GM10847 (cell line): ENCODE results near the gene NOTCH2.
"Not testable (repeated sequence)": the region's sequence is repeated elsewhere in the genome, so short reads cannot be mapped to it uniquely, and the experiment has no call there.

Source experiments
- POLR2A ChIP-seq: IDR thresholded peaks from 2 replicates; pipeline ENCODE4 v1.6.1; 2011; ENCODE audit not compliant: insufficient read length; ENCODE audit errors: extremely low read depth

The NOTCH2 gene

DNA sequence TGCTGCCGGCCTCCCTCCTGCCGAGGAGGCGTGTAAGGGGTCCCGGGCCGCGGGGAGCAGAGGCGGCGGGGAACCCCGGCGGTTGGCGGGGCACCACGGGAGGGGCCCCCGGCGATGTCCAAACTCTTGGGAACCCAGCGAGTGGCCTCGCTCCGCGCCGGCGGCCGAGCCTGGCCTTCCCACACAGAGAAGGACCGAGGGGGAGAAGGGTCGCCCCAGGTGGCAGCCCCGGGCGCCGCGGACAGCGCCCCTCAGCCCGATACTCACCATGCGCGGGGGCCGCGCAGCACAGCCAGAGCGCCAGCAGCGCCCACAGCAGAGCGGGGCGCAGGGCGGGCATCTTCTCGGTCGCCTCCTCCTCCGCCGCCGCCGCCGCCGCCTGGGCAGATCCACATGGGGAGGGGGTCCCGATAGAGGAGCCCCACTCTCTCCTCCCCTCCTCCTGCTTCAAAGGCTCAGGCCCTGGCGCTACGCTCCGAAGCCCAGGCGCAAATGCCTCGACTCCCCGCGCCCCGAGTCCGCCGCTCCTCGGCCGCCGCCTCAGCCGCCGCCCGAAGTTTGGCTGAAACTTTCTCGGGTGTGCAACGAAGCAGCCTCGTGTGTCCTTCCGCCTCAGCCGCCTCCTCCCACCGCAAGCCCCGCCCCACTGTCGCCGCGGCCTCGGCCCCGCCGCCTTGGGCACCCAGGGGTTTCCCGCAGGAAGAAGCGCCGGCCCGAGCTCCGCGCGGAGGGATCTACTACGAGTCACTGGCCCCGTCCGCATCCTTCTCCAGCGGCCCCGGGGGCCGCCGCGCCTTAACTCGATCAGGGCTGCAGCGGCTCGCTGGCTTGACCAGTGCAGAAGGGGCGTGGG, at the start of gene NOTCH2:
NOTCH2 (minus strand) TSS at position 596 of the 853 bp plus-strand sequence; CDS start at position 340, 256 bp downstream.
- TF ChIP-seq POLR2A = not testable (repeated sequence)

DNA sequence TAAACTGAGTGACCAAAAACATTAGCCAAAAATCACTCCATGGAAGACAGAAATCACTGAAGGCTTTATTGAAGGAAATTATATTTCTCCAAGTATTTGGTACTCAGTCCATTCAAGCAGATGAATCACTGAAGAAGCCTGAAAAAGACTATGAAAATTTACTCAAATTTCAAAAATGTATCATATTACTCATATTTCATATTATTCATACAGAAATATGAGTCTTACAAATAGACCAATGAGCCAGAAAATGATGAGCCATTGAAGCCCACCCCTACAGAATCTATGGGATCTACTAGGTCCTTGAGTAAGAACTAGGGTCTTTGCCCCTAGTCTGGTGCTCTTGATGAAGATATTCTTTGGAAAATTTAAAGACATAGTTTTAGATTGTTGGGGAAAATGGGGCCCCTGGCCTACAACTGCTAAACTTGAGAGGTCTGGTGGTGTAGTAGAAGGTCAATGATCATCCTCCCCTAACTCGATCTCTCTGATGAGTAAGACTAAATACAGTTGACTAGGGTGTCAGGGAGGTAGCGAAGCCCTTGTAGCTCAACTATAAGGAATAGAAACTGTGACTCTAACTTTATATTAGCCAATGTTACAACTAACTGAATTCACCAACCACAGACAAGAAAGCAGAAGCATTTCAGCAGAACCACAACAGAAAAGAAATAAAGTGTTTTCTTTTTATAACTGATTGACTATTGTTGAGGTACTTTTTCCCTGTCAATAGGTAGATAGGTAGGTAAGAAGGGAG, 81.0 kb downstream of the NOTCH2 start:
- TF ChIP-seq POLR2A = no peak

DNA sequence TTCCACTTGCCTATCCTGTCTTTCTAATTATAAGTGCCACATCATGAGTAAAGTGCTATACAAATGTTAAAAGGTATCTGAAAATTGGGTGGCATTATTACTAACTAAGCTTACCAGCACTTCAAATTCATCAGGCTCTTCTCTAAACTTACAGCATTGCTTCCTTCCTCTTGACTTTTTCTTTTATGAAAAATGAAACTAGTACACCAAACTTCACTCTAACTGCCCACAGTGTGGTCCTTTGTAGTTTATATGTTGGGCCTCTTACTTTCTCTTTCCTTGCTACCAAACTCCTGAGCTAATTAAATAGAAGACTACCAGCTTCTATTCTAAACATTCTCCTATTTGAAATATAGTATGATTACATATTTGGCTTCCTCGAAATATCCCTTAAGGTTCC, 81.8 kb downstream of the NOTCH2 start:
- TF ChIP-seq POLR2A = no peak

DNA sequence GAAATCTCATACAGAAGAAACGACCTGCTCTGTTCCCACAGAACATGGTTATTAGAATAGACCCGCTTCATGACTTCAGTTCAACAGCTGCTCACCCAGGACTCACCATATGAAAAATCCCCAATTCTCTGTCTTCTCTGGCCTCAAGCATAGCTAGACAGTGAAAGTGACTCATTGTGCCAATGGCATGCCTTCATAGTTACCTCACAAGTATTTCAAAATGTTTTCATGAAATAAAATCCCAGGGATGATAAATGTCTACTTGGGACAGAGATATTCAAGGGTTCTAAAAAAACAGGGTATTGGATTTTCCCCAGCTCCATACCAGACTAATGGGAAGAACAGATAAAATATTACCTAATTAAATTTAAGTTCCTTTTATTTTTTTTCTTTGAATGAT, 82.3 kb downstream of the NOTCH2 start:
- TF ChIP-seq POLR2A = no peak

DNA sequence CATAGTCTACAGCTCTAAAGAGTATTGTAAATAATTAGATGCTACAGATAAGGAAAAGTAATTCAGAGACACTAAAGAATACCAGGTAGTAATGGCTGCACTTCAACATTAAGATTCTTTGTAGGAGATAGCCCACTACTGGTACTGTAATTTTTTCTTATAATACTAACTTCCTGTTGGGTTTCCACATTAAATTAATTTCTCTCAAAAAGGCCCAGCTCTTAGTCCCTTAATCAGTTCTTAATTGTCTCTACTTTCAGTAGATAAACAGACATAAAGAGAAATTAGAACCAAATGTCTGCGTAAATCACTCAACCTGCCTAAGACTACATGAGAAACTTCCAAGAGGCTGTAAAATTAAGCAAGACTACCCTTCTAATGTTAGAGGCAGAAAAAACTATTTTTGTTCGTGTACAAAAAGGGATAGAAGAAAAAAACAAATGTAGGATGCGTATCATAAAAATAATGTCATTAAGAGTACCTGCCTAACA, 83.4 kb downstream of the NOTCH2 start:
- TF ChIP-seq POLR2A = no peak

DNA sequence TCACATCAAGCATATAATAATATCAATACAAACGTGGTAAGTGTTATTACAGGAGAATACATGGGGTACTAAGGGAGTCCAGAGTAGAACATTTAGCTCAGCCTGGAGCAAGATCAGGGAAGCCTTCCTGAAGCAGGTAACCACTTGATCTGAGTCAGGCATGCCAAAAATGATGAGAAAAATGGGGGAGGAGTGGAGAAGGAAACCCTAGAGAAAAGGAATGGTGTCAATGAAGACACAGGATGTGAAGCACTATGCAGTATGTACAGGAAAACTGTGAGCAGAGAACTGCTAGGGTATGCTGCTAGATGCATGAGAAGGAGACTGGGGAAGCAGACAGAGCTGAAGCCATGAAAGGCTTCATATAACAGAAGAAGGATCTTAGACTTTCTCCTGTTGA, 84.7 kb downstream of the NOTCH2 start:
- no peak for TF ChIP-seq POLR2A

DNA sequence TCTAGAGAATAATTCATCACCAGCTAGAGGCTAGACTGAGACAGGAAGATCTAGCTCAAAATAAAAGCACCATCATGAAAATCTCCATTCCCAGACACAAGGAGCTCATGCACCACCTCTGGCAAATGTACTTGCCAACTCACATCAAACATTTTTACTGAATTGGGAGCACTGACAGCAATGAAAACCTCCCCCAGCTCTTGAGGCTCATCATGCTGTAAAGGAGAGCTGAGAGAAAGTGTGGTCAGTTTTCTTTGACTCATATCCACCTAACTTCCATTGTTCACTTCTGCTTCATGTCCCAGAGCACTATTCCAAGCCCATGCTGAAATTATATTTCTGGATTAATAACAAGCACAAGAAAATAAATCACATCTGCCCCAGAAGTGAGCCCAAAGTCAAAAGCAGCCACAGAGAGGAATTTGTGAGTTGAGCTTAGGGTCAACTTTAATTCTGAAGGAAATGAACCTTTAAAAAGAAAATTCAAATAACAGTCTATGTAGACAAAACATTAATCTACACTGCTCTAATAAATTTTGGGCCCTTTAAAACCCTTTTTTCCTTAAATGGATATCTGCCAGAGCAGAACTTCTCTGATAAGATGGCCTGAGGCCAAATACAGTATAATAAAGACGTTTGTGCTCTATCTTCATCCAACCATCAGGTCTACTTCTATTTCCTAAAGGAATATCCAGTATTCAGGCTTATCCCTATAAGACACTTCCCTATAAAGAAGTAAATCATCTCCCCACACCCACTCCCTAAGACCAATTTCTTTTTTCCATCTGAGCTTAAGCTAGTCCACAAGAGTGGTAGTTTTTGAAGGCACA, 87.3 kb downstream of the NOTCH2 start:
- TF ChIP-seq POLR2A = no peak

DNA sequence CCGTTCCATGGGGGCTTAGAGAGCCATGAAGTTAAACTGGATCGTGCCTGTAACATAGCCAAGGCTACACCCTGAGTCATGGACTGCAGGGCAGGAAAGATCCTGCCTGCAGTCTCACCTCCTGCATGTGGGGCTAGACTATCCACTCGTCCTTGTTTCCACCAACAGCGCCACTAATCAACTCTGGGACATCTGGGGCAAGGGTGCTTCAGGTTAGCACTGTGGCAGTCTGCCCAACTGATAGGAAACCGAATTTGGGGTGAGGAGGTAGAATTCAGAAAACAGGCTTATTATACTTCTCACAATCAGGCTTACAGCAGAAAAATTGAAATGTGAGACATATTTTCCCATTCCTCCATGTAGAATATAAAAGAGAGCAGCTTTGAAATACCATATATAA, 88.0 kb downstream of the NOTCH2 start:
- TF ChIP-seq POLR2A = no peak

DNA sequence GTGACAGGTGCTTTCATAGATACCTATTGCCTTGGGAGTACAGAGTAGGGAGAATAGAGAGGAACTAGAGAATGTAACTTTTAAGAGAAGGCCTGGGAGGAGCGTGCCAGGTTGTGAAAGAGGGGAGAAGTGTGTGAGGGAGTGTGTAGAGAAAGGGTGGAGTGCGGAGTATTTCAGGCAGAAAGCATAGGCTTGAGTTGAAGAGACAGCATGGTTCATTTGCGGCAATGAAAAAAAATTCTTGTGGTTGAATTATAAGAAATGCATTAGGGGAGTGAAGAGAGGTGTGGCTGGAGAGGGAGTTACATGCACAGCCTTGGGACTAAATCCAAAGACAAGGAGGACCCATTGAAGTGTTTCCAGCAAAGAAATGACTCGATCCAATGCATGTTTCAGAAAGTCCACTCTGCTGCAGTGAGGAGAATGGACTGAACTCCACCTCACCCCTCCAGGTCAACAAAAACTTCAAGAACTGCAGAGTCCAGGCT, 91.4 kb downstream of the NOTCH2 start:
- TF ChIP-seq POLR2A = no peak

DNA sequence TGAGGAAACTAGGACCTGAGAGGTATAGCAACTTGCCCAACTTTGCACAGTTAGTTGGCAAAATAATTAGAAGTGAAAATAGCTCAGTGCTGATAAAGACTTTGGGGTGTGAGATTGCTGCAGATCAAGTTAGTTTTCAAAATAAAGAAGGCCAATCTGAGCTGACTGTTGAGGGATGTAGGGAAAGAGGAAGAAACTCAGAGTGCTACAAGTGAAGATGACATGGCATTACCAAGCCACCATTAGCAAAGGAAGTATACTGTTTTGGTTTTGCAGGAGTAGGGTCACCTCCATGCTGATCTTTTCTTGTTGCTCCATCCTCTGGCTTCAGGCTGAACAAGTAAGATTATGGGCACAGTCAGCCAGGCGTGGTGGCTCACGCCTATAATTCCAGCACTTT, 94.5 kb downstream of the NOTCH2 start:
- no peak for TF ChIP-seq POLR2A

DNA sequence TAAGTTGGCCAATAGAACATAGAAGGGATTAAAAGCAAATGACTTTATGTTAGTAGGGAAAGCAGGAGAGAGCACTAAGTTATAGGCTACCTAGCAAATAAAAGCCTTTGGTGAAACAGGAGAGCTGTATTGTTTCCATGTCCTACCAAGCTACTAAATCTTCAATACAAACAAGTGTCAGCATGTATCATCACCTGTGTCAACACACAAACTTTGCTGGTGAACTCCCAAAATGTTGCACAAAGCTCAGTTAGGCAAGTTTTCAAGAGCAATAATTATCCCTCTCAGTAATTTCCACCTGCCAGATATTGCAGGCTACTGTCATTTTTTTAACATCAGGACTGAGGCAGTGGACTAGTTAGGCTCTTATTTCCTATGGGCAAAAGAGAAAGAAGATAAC, 95.4 kb downstream of the NOTCH2 start:
- no peak for TF ChIP-seq POLR2A

DNA sequence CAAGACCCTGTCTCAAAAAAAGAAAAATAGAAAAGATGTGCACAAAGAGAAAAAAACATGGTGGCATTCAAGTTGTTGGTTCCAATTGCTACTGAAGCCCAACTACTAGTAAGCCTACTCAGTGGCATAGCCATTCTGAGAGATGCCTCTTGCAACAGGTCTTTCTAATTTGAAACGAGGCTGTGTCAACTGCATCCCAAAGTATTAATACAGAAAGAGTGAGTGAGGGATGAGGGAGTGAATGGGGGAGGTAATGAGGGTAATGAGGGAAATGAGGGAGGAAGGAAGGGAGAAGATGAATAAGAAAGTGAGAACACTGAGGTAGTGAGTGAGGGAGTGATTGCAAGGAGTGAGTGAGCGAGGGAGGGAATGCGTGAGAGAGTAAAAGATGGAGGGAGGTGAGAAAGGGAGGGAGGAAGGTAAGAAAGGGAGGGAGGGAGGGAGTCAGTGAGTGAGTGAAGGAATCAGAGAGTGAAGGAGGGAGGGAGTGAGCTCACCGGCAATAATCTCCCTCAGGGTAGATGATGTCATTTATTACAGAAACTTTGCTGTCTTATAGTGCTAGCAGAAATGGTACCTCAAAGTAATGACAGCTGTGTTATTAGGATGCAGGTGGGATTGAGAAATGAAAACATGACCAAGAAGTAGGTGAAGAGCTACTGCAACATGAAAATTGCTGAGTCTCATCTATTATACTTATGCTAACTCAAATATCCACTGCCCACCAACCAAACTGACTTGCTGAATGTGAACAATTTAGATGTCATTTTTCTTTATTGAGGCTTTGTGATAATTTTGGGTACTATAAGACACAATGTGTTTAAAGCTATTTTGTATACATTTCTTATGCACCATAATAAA, 97.5 kb downstream of the NOTCH2 start:
- no peak for TF ChIP-seq POLR2A

DNA sequence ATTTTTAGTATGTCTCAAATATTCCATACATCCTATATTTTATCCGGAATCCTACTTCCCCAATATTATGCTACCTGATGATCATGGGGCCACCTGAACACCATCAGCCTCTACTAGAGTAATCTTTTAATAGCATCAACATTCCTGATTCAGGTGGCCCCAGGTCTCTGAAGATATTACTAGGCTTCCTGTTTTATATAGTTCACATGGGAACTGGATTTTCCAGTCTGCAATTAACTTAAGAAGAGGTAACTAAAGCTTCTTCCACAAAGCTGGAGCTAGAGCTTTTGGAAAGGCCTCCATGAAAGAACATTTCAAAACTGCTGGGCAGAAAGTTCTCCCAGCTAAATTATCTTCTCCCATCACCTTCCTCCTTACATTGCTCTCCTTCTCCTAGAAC, 100.9 kb downstream of the NOTCH2 start:
- TF ChIP-seq POLR2A = no peak

DNA sequence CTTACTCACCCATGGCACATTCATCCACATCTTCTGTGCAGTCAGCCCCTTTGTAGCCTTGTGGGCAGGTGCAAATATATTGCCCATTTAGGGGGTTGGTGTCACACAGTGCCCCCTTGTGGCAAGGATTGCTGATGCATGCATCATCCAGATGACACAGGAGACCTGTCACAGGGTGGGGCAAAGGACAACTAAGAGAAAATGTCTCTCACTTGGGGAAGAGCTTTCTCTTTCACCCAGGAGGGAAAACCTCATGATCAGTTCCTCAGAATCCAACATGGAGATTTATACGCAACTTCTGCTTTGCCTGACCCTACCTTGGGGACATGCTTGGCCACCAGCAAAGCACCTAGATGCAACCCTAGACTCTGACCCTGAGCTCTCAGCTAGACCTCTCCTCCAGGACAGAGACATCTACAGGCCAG, 101.4 kb downstream of the NOTCH2 start:
- TF ChIP-seq POLR2A = no peak

DNA sequence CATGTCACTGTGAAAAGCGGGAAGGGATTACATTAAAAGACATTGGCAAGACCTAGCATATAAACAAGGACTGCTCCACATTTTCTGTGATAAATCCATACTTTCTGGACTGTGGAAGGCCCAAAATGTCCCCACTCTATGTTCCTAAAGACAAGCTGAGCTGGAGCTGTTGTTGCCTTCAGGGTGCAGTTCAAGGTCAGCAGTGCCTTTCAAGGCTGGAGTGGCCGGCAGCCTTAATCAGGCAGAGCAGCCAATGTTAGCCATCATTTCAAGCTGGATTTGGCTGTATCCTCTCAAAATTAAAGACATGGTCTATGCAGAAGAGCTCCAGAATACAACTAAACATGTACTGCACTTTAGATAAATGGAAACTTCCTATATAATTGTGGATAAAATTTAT, 102.8 kb downstream of the NOTCH2 start:
- no peak for TF ChIP-seq POLR2A

DNA sequence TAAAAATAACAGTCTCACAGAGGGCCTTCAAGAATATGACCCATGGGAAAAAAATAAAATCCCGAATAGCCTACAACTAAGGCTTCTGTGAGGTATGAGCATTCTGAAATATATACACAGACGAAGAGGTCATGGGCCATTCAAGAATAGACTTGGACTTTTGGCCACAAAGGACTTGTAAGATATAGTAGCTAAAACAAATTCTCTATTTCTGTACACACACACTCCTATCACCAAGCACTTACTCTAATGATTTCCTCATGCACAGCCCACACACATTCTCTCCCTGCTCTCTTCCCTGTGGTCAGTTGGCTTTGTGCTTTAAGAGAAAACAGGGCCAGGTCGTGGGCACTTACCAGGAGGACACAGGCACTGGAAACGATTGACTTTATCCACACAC, 103.4 kb downstream of the NOTCH2 start:
- no peak for TF ChIP-seq POLR2A
